ENCODE results near the gene TINCR.

Gene TINCR

GRCh38 chr19:5567360-5567969, at the start of gene TINCR:
Gene TINCR, minus strand, starts transcription at chr19:5567953.
- ATAC-seq, result no peak
- TF ChIP-seq CSRNP3 (CRISPR knock-in tag; IDR thresholded peaks at IDR 0.05) (no peak), PATZ1 (CRISPR knock-in tag; IDR thresholded peaks at IDR 0.05; ENCODE audit: borderline replicate concordance) (no peak), ZNF70 (CRISPR knock-in tag; IDR thresholded peaks at IDR 0.05) (no peak), ISL1 (CRISPR knock-in tag; IDR thresholded peaks at IDR 0.05) (no peak), ESRRG (CRISPR knock-in tag; IDR thresholded peaks at IDR 0.05) (no peak), ZNF565 (CRISPR knock-in tag; conservative IDR thresholded peaks at IDR 0.05; ENCODE audit: low read depth) (no peak)

- ATAC-seq, result no peak
- TF ChIP-seq RARB (CRISPR knock-in tag; IDR thresholded peaks at IDR 0.05) (no peak), ARNTL (CRISPR knock-in tag; IDR thresholded peaks at IDR 0.05; ENCODE audit: borderline replicate concordance, low read depth) (no peak), CREB5 (CRISPR knock-in tag; IDR thresholded peaks at IDR 0.05; ENCODE audit: low read depth) (no peak), ZC3H10 (CRISPR knock-in tag; IDR thresholded peaks at IDR 0.05) (no peak), BACH2 (CRISPR knock-in tag; IDR thresholded peaks at IDR 0.05; ENCODE audit: borderline replicate concordance) (no peak), ZNF8 (CRISPR knock-in tag; IDR thresholded peaks at IDR 0.05) (no peak), CSRNP3 (CRISPR knock-in tag; IDR thresholded peaks at IDR 0.05) (no peak)
Observed at GRCh38 chr19:5617080-5617479, 49.3 kb upstream of the TINCR start.

- ATAC-seq, result no peak; the same call in 2 of the 3 replicates
- TF ChIP-seq ZNF8 (CRISPR knock-in tag; IDR thresholded peaks at IDR 0.05), result no peak
- no peak for TF ChIP-seq PPARA (CRISPR knock-in tag; IDR thresholded peaks at IDR 0.05; ENCODE audit: borderline replicate concordance)
- no peak for TF ChIP-seq ZNF70 (CRISPR knock-in tag; IDR thresholded peaks at IDR 0.05)
- TF ChIP-seq ZNF565 (CRISPR knock-in tag; conservative IDR thresholded peaks at IDR 0.05; ENCODE audit: low read depth), result no peak
- TF ChIP-seq BACH2 (CRISPR knock-in tag; IDR thresholded peaks at IDR 0.05; ENCODE audit: borderline replicate concordance), result no peak
- no peak for TF ChIP-seq ARNTL (CRISPR knock-in tag; IDR thresholded peaks at IDR 0.05; ENCODE audit: borderline replicate concordance, low read depth)
- no peak for TF ChIP-seq SNAI2 (CRISPR knock-in tag; IDR thresholded peaks at IDR 0.05)
- no peak for TF ChIP-seq GLIS3 (CRISPR knock-in tag; IDR thresholded peaks at IDR 0.05)
- TF ChIP-seq CSRNP3 (CRISPR knock-in tag; IDR thresholded peaks at IDR 0.05), result no peak
- TF ChIP-seq ISL1 (CRISPR knock-in tag; IDR thresholded peaks at IDR 0.05), result no peak
- TF ChIP-seq PATZ1 (CRISPR knock-in tag; IDR thresholded peaks at IDR 0.05; ENCODE audit: borderline replicate concordance), result no peak
Observed at GRCh38 chr19:5615756-5616327, 48.1 kb upstream of the TINCR start.
